H1 (cell line): ENCODE results near the gene TCF20. TPM values are rescaled to one million over a fixed set of nuclear protein-coding genes. Genes with fewer than 3 reads are reported as not detected.

Source experiments
- CTCF ChIA-PET: fragments of 300-600 bp; sonication (Branson Sonifier 250); formaldehyde crosslinking; loops from one replicate; lab custom pipeline; 2021; ENCODE audit not compliant: partially characterized antibody; lab: Charles Lee
- POLR2A ChIA-PET: fragments of 300-600 bp; sonication (Branson Sonifier 250); formaldehyde crosslinking; loops from one replicate; lab custom pipeline; 2021; ENCODE audit warnings: inconsistent platforms; ENCODE audit not compliant: partially characterized antibody; lab: Charles Lee
- DNase-seq, 2 experiments: peaks; one replicate each; pipeline versions ENCODE4 v3.0.0 to v3.0.0-alpha.2; 2010 to 2022; ENCODE audit warnings: low spot score in 2 of 2, low read depth in 1 of 2, mixed read lengths in 1 of 2
- FAIRE-seq: peaks from 2 replicates; lab custom pipeline; 2011; peaks lifted over from hg19 to GRCh38; lab: Jason Lieb, UNC
- H2AFZ ChIP-seq: 2 replicates; pipeline ENCODE4 v1.8.1; 2012; ENCODE audit warnings: low read length, inconsistent platforms
- H2AK5ac ChIP-seq: 2 replicates; pipeline ENCODE4 v1.6.1; 2013; ENCODE audit warnings: low read depth, low read length
- H2BK120ac ChIP-seq: replicated peaks from 2 replicates; pipeline ENCODE3; 2013; ENCODE audit warnings: low read depth, low read length, inconsistent platforms
- H2BK12ac ChIP-seq: 2 replicates; pipeline ENCODE4 v1.6.1; 2013; ENCODE audit warnings: low read depth, low read length
- H2BK15ac ChIP-seq: 2 replicates; pipeline ENCODE4 v1.6.1; 2013; ENCODE audit warnings: low read length
- H2BK20ac ChIP-seq: 2 replicates; pipeline ENCODE4 v1.6.1; 2013; ENCODE audit warnings: low read length
- H2BK5ac ChIP-seq: 2 replicates; pipeline ENCODE4 v1.6.1; 2013; ENCODE audit warnings: low read depth, low read length
- H3K14ac ChIP-seq: 2 replicates; pipeline ENCODE4 v1.6.1; 2013; ENCODE audit warnings: inconsistent platforms; ENCODE audit not compliant: insufficient read length
- H3K18ac ChIP-seq: 2 replicates; pipeline ENCODE4 v1.6.1; 2013; ENCODE audit warnings: low read length; ENCODE audit errors: extremely low read depth
- H3K23ac ChIP-seq: 2 replicates; pipeline ENCODE4 v1.6.1; 2013; ENCODE audit warnings: inconsistent platforms; ENCODE audit not compliant: insufficient read length
- H3K23me2 ChIP-seq: 2 replicates; pipeline ENCODE4 v1.6.1; 2013; ENCODE audit warnings: low read depth, low read length
- H3K27ac ChIP-seq: 2 replicates; pipeline ENCODE4 v1.6.1; 2011; ENCODE audit warnings: low read depth, low read length, inconsistent platforms
- H3K27me3 ChIP-seq, 4 experiments: replicated peaks in 1 of 4; 1 replicate in 1 of 4; 2 replicates in 3 of 4; pipeline versions ENCODE4 v1.6.1 to v1.8.1; 2011 to 2013; ENCODE audit warnings: low read length in 3 of 4, mild to moderate bottlenecking in 3 of 4, inconsistent platforms in 2 of 4, mixed read lengths in 2 of 4, moderate library complexity in 1 of 4; ENCODE audit not compliant: control insufficient read depth in 3 of 4, insufficient read depth in 3 of 4; ENCODE audit errors: extremely low read depth in 1 of 4
- H3K36me3 ChIP-seq, 4 experiments: 2 replicates each; pipeline versions ENCODE4 v1.6.1 to v1.8.1; 2011 to 2013; ENCODE audit warnings: mild to moderate bottlenecking in 4 of 4, low read length in 3 of 4, moderate library complexity in 2 of 4, control low read depth in 1 of 4, inconsistent platforms in 1 of 4; ENCODE audit not compliant: insufficient read depth in 4 of 4, control insufficient read depth in 2 of 4
- H3K4ac ChIP-seq: replicated peaks from 2 replicates; pipeline ENCODE3; 2013; ENCODE audit warnings: low read length, low read depth, mixed read lengths, inconsistent platforms; ENCODE audit not compliant: insufficient read length
- H3K4me1 ChIP-seq, 4 experiments: replicated peaks in 1 of 4; 1 replicate in 1 of 4; 2 replicates in 3 of 4; pipeline versions ENCODE4 v1.6.1 to v1.8.1; 2011 to 2013; ENCODE audit warnings: low read length in 3 of 4, inconsistent platforms in 2 of 4, mixed read lengths in 1 of 4; ENCODE audit not compliant: insufficient read depth in 4 of 4, control insufficient read depth in 3 of 4
- H3K4me2 ChIP-seq, 2 experiments: 2 replicates each; pipeline versions ENCODE4 v1.6.1 to v1.8.1; 2011 to 2013; ENCODE audit warnings: low read depth in 2 of 2, low read length in 2 of 2, control low read depth in 1 of 2, inconsistent platforms in 1 of 2, mild to moderate bottlenecking in 1 of 2; ENCODE audit not compliant: insufficient read depth in 1 of 2
- H3K4me3 ChIP-seq, 4 experiments: fragments of 200-600, 300-600 bp in 1 of 4; sonication (generic), shearing (Covaris generic), sonication (Bioruptor Twin) in 1 of 4; 2 replicates each; pipeline versions ENCODE4 v1.5.1 to v1.8.1; 2011 to 2016; ENCODE audit warnings: low read length in 4 of 4, low read depth in 3 of 4, control low read depth in 2 of 4, inconsistent platforms in 2 of 4, mild to moderate bottlenecking in 2 of 4, mixed read lengths in 1 of 4, moderate library complexity in 1 of 4; ENCODE audit not compliant: insufficient read depth in 2 of 4; ENCODE audit errors: extremely low read depth in 1 of 4
- H3K56ac ChIP-seq: replicated peaks from 2 replicates; pipeline ENCODE3; 2013; ENCODE audit warnings: low read depth, mild to moderate bottlenecking, mixed read lengths, low read length, inconsistent platforms; ENCODE audit not compliant: insufficient read length
- H3K79me1 ChIP-seq: 2 replicates; pipeline ENCODE4 v1.6.1; 2013; ENCODE audit warnings: low read depth, low read length, control low read depth
- H3K79me2 ChIP-seq, 2 experiments: 2 replicates each; pipeline versions ENCODE4 v1.6.1 to v1.8.1; 2012 to 2013; ENCODE audit warnings: low read length in 2 of 2, mild to moderate bottlenecking in 2 of 2, inconsistent platforms in 1 of 2; ENCODE audit not compliant: insufficient read depth in 2 of 2, control insufficient read depth in 1 of 2
- H3K9ac ChIP-seq, 4 experiments: replicated peaks in 1 of 4; 1 replicate in 1 of 4; 2 replicates in 3 of 4; pipeline versions ENCODE4 v1.6.1 to v1.8.1; 2011 to 2013; ENCODE audit warnings: low read depth in 3 of 4, low read length in 3 of 4, control low read depth in 2 of 4, mild to moderate bottlenecking in 2 of 4, moderate library complexity in 2 of 4, inconsistent platforms in 1 of 4; ENCODE audit errors: extremely low read depth in 1 of 4
- H3K9me3 ChIP-seq, 2 experiments: 2 replicates each; pipeline versions ENCODE4 v1.6.1 to v1.8.1; 2012 to 2013; ENCODE audit warnings: mild to moderate bottlenecking in 2 of 2, moderate library complexity in 2 of 2, control low read depth in 1 of 2, inconsistent platforms in 1 of 2, low read depth in 1 of 2, low read length in 1 of 2, mixed read lengths in 1 of 2; ENCODE audit not compliant: insufficient read depth in 2 of 2
- H4K20me1 ChIP-seq, 2 experiments: replicated peaks in 1 of 2; 2 replicates each; pipeline versions ENCODE3 to v1.8.1; 2011 to 2013; ENCODE audit warnings: inconsistent platforms in 2 of 2, low read length in 2 of 2, mild to moderate bottlenecking in 1 of 2; ENCODE audit not compliant: insufficient read depth in 2 of 2, control insufficient read depth in 1 of 2
- H4K5ac ChIP-seq: 2 replicates; pipeline ENCODE4 v1.6.1; 2013; ENCODE audit warnings: low read length, low read depth, mixed read lengths, inconsistent platforms; ENCODE audit not compliant: insufficient read length
- H4K8ac ChIP-seq: 2 replicates; pipeline ENCODE4 v1.8.0; 2013; ENCODE audit warnings: mild to moderate bottlenecking, moderate library complexity, low read length, inconsistent platforms; ENCODE audit not compliant: insufficient read depth; ENCODE audit errors: extremely low read depth
- H4K91ac ChIP-seq: replicated peaks from 2 replicates; pipeline ENCODE3; 2013; ENCODE audit warnings: low read length, mixed read lengths, inconsistent platforms; ENCODE audit not compliant: insufficient read length
- EGR1 ChIP-seq: IDR thresholded peaks from 2 replicates; pipeline ENCODE4 v1.6.1; 2011; ENCODE audit warnings: low read depth, low read length, borderline replicate concordance
- GTF2F1 ChIP-seq: IDR thresholded peaks from 2 replicates; pipeline ENCODE4 v1.6.1; 2012; ENCODE audit warnings: low read depth, low read length, improper control_type of control experiment, borderline replicate concordance
- KDM4A ChIP-seq: IDR thresholded peaks from one replicate; pipeline ENCODE4 v1.7.1; 2012; ENCODE audit warnings: low read depth, mild to moderate bottlenecking, moderate library complexity, low read length, inconsistent platforms; ENCODE audit not compliant: severe bottlenecking
- MAX ChIP-seq: IDR thresholded peaks from 2 replicates; pipeline ENCODE4 v1.6.1; 2012; ENCODE audit warnings: inconsistent platforms
- NRF1 ChIP-seq: IDR thresholded peaks from 2 replicates; pipeline ENCODE4 v1.6.1; 2011; ENCODE audit warnings: mild to moderate bottlenecking, low read depth, low read length, improper control_type of control experiment
- PHF8 ChIP-seq: fragments of 200-600 bp; sonication (generic); conservative IDR thresholded peaks from 2 replicates; pipeline ENCODE4 v1.7.1; 2012; ENCODE audit warnings: low read depth, mild to moderate bottlenecking, inconsistent platforms, low read length, moderate library complexity
- POLR2AphosphoS5 ChIP-seq: IDR thresholded peaks from 2 replicates; pipeline ENCODE4 v1.6.1; 2011; ENCODE audit warnings: low read depth, low read length
- RXRA ChIP-seq: IDR thresholded peaks from 2 replicates; pipeline ENCODE4 v1.6.1; 2011; ENCODE audit warnings: low read depth, mild to moderate bottlenecking, low read length, moderate library complexity; ENCODE audit not compliant: insufficient read depth
- TEAD4 ChIP-seq: IDR thresholded peaks from 2 replicates; pipeline ENCODE4 v1.6.1; 2012; ENCODE audit warnings: low read depth, low read length, inconsistent platforms, mixed read lengths
- WGBS, 2 experiments: shearing (Covaris generic) in 1 of 2; methylation state at CpG; one replicate each; pipeline versions ENCODE4 v1.1.6 to v1.1.7; 2013 to 2015; ENCODE audit warnings: low lambda C conversion rate in 2 of 2, mixed read lengths in 2 of 2, inconsistent platforms in 1 of 2, low coverage in 1 of 2, missing lambda C conversion rate in 1 of 2; ENCODE audit not compliant: insufficient replicate concordance in 2 of 2, insufficient coverage in 1 of 2, insufficient read length in 1 of 2; ENCODE audit errors: extremely low coverage in 1 of 2, missing lambda C conversion rate in 1 of 2; 5-methylcytosine and 5-hydroxymethylcytosine counted together
- polyA plus RNA-seq, 7 experiments: library from polyadenylated mRNA; depleted of rRNA in 3 of 7; stranded (reverse) in 5 of 7; unstranded in 2 of 7; fragments of >200 nt in 5 of 7; fragments of 200-250 nt in 2 of 7; gene quantifications; 1 replicate in 5 of 7; 2 replicates in 1 of 7; 4 replicates in 1 of 7; pipeline versions ENCODE4 v1.2.1 to v1.2.3, GENCODE V29; 2011 to 2013; ENCODE audit warnings: missing spikeins in 2 of 7, mixed read lengths in 2 of 7
- total RNA-seq: library from RNA; stranded (reverse); fragmentation: NEBNext Ultra II Directional; extraction: Animal tissue kit (Norgen Biotek cat#: 25700); gene quantifications from 2 replicates; pipeline ENCODE4 v1.2.1, GENCODE V29; 2021
- TF ChIP-seq, protein P1 (sequence below): IDR thresholded peaks from 2 replicates; pipeline ENCODE4 v1.6.1; 2011; ENCODE audit warnings: low read length, improper control_type of control experiment

Gene TCF20
- total and polyA plus RNA-seq, 2 of the 8 experiments (the other 6 are each of a cell fraction or from before 2014, with no cell fraction given), result 22.0 to 79.8 TPM

DNA sequence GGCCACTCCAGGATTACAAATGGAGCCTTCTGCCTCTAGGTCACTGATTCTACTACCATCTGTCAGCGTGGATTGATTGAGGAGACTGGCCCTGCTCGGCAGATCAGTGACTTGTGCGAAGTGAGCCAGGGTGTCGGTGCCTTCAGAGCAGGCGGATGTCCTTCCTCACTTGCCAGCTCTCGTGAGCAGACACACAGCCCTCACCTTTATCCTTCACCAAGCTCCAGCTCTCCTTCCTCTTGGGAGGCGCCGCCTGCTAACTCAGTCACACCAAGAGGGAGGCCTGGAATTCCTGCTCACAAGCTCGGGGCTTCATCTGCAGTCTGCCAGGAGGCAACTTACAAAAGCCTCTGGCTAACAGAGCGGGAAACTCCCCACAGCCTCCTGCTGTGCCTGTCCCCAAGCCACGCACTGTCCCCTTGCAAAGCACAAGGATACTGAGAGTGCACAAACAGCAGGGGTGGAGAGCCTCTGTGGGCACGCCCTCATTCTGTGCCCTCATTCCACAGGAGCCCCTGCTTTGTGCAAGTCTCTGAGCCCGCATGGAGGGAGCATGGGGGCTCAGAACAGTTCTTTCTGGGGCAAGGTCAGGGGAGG is 3.5 kb upstream of the TCF20 start:
- H3K27me3 ChIP-seq, result peaks cover 0 to 22% (median 13%) of the 10 kb centered on the region in 4 experiments; a peak in 5 of 7 replicates
- no peaks in the 10 kb centered on the region for H3K79me1 ChIP-seq
- H3K23ac ChIP-seq, result no peak overlapping the region
- no peak overlapping the region for H3K18ac ChIP-seq
- POLR2A ChIA-PET, result interaction anchor here (0.6 to 1.5 kb wide), 3 partner anchors 8 to 102 kb away, joined by 3 to 6 read pairs (median 3); no protein-coding TSS in a partner anchor
- no peak overlapping the region for H2BK12ac ChIP-seq
- H4K5ac ChIP-seq, result no peak overlapping the region
- H2AFZ ChIP-seq, result no peak overlapping the region
- H2BK15ac ChIP-seq, result no peak overlapping the region
- H3K9ac ChIP-seq, result peak overlapping the region in 1 of 4 experiments; percentile 41; a peak in 2 of 7 replicates
- no peak overlapping the region for H3K56ac ChIP-seq
- H3K9me3 ChIP-seq, result no peaks in the 10 kb centered on the region
- no peak overlapping the region for H3K4ac ChIP-seq
- H4K91ac ChIP-seq, result no peak overlapping the region
- peaks cover 5% of the 10 kb centered on the region for H3K23me2 ChIP-seq
- peaks cover 3 to 15% of the 10 kb centered on the region in 2 experiments for H4K20me1 ChIP-seq
- WGBS, 2 experiments, result 44% methylated on average over 13 of the region's 13 CpGs; no CpG with 5 or more reads in 1 of the 2 experiments
- no peak overlapping the region for H2BK20ac ChIP-seq
- peak; percentile 28 for FAIRE-seq
- peaks cover 0 to 5% of the 10 kb centered on the region in 2 experiments; a peak in 2 of 4 replicates for H3K79me2 ChIP-seq
- no peak overlapping the region for H2AK5ac ChIP-seq
- H4K8ac ChIP-seq, result no peak overlapping the region
- peaks cover 23 to 36% (median 27%) of the 10 kb centered on the region in 4 experiments for H3K4me1 ChIP-seq
- DNase-seq, result no peak
- H3K4me3 ChIP-seq, result peak overlapping the region in 1 of 4 experiments; percentile 5; a peak in 1 of 8 replicates
- no peak overlapping the region for H3K27ac ChIP-seq
- no peak overlapping the region for H2BK5ac ChIP-seq
- H2BK120ac ChIP-seq, result no peak overlapping the region
- no peaks in the 10 kb centered on the region for H3K36me3 ChIP-seq
- peak overlapping the region; percentile 4 to 37; a peak in 3 of 4 replicates for H3K4me2 ChIP-seq
- no peak overlapping the region for H3K14ac ChIP-seq
- CTCF ChIA-PET, result interaction anchor here (0.6 to 4.5 kb wide), 6 partner anchors 8 to 80 kb away, joined by 3 to 19 read pairs (median 3); no protein-coding TSS in a partner anchor
- TF ChIP-seq, protein P1, sequence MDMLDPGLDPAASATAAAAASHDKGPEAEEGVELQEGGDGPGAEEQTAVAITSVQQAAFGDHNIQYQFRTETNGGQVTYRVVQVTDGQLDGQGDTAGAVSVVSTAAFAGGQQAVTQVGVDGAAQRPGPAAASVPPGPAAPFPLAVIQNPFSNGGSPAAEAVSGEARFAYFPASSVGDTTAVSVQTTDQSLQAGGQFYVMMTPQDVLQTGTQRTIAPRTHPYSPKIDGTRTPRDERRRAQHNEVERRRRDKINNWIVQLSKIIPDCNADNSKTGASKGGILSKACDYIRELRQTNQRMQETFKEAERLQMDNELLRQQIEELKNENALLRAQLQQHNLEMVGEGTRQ, result no peak
- no peak for TF ChIP-seq RXRA
- TF ChIP-seq MAX, result peak; percentile 70
- no peak for TF ChIP-seq POLR2AphosphoS5
- TF ChIP-seq KDM4A, result no peak
- no peak for TF ChIP-seq NRF1
- no peak for TF ChIP-seq EGR1
- peak; percentile 68 for TF ChIP-seq TEAD4
- TF ChIP-seq GTF2F1, result no peak
- TF ChIP-seq PHF8, result no peak
